ENCODE measurements around the gene GRK4. TPM values are rescaled to one million over a fixed set of nuclear protein-coding genes. Genes with fewer than 3 reads are reported as not detected.
A peak's percentile ranks its signal among the peaks of the same experiment; 100 is the strongest.

GRK4 gene
- total and polyA plus RNA-seq, 2 of the 8 experiments (the other 6 are each of a cell fraction or from before 2014, with no cell fraction given): 0.77 to 1.8 TPM

DNA sequence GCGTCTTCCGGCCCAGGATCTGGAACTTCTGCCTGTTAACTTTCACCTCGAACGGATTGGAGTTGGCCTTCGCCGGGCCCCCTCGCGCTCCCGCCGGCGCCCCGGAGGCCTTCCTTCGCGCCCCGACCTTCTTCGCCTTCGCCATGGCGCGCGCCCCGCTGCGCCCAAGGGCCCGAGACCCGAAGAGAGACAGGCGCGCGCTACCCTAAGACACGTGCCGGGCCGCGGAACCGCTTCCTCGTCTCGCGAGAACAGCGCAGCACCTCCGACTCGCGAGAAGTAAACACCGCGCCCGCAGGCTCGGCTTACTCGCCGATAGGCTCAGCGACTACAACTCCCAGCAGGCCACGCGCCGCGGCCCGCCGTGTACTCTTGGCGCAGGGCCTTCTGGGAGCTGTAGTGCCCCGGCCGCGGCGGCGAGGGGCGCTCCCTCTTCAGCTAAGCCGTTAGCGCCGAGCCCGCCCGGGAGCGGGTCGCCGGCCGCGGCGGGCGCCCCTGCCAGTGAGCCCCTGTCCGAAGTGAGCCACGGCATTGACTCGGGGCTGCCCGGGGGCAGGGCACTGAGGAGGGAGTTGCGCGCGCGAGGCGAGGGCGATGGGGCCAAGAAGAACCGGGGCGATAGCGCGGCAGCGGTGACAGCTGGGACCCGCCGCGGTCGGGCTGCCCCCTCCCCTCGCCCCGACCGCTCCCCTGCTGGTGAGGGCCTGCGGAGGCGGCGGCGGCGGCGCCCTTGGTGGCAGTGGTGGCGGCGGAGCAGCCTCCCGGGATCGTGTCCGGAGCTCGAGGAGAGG, at the start of gene GRK4, which contains the start of gene NOP14 (continued):
- TF ChIP-seq TCF12 (IDR thresholded peaks at IDR 0.05; ENCODE audit: low read depth, low read length) (0 out of 2 replicates have a peak, but pooled peaks have one; percentile 7), SP2 (IDR thresholded peaks at IDR 0.05; ENCODE audit: low read length) (no peak), ASH2L (IDR thresholded peaks at IDR 0.05; ENCODE audit: low read length) (peak; percentile 71), GABPA (IDR thresholded peaks at IDR 0.05; ENCODE audit: borderline replicate concordance, insufficient read depth, low read length) (no peak), FOSL1 (IDR thresholded peaks at IDR 0.05; ENCODE audit: insufficient read depth, low read depth, low read length) (no peak), SP1 (IDR thresholded peaks at IDR 0.05; ENCODE audit: low read depth, low read length) (no peak), SP4 (IDR thresholded peaks at IDR 0.05; ENCODE audit: low read length) (peak; percentile 83; the same call in 1 of the 2 replicates), CEBPB (IDR thresholded peaks at IDR 0.05; ENCODE audit: low read depth, low read length) (no peak), SIX5 (IDR thresholded peaks at IDR 0.05; ENCODE audit: low read depth, low read length) (peak; percentile 96), MAFK (IDR thresholded peaks at IDR 0.05; ENCODE audit: low read depth, low read length) (no peak)
- TF ChIP-seq, protein P1, sequence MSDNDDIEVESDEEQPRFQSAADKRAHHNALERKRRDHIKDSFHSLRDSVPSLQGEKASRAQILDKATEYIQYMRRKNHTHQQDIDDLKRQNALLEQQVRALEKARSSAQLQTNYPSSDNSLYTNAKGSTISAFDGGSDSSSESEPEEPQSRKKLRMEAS (IDR thresholded peaks at IDR 0.05): peak; percentile 99
